Large intestine (tissue), 3 donors: Measurements from ENCODE around the gene ASAP2. TPM values are rescaled to one million over a fixed set of nuclear protein-coding genes. Genes with fewer than 3 reads are reported as not detected.

ENCODE experiments used
- DNase-seq, 2 donors: peaks; one replicate each; pipeline versions ENCODE4 v3.0.0 to v3.0.0-alpha.2; 2013
- H3K27ac ChIP-seq: one replicate; pipeline ENCODE4 v1.5.1; 2013; ENCODE audit warnings: low read length
- H3K27me3 ChIP-seq: 2 replicates; pipeline ENCODE4 v1.6.1; 2013; ENCODE audit warnings: low read length; ENCODE audit not compliant: control insufficient read depth, insufficient read depth
- H3K36me3 ChIP-seq: 2 replicates; pipeline ENCODE4 v1.6.1; 2013; ENCODE audit warnings: low read length; ENCODE audit not compliant: control insufficient read depth, insufficient read depth
- H3K4me1 ChIP-seq: one replicate; pipeline ENCODE4 v1.6.1; 2013; ENCODE audit warnings: low read length; ENCODE audit not compliant: control insufficient read depth, insufficient read depth
- H3K4me3 ChIP-seq: one replicate; pipeline ENCODE4 v1.5.1; 2013; ENCODE audit warnings: low read length
- H3K9me3 ChIP-seq: one replicate; pipeline ENCODE4 v1.6.1; 2013; ENCODE audit warnings: mild to moderate bottlenecking, low read depth, low read length, moderate library complexity; ENCODE audit not compliant: control insufficient read depth
- WGBS: methylation state at CpG from one replicate; pipeline ENCODE4 v1.1.5; 2013; ENCODE audit warnings: low lambda C conversion rate; ENCODE audit not compliant: insufficient coverage; 5-methylcytosine and 5-hydroxymethylcytosine counted together
- polyA plus RNA-seq: library from polyadenylated mRNA; unstranded; fragments of 120-200 nt; gene quantifications from one replicate; pipeline ENCODE4 v1.2.1, GENCODE V29; 2013

ASAP2 gene
- polyA plus RNA-seq, 1 donor: 20.0 TPM

- Histone ChIP-seq H3K27ac (no peak overlapping the region), H3K4me1 (peaks cover 11% of the 10 kb centered on the region), H3K27me3 (no peaks in the 10 kb centered on the region), H3K36me3 (no peaks in the 10 kb centered on the region), H3K4me3 (no peak overlapping the region), H3K9me3 (no peaks in the 10 kb centered on the region)
- 60% methylated on average over 1 of the region's 2 CpGs for WGBS
- DNase-seq: no peak
Measured at GRCh38 chr2:9187620-9188214, 18.9 kb upstream of the ASAP2 start.

DNA sequence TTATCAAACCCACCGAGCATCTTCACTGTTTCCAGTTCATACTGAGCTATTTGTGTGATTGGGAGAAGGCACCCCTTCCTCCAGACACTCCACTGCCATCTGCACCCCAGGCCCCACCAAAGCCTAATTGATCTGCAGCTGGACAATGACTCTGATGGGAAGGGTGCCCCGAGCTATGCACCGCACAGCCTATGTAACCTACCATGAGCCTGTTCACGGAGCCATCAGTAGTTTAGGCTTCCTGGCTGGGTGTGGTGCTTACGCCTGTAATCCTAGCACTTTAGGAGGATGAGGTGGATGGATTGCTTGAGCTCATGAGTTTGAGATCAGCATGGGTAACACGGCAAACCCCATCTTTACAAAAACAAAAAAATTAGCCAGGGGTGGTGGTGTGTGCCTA, 17.8 kb upstream of the ASAP2 start:
- WGBS: no CpG with 5 or more reads among the region's 6 CpGs
- no peaks in the 10 kb centered on the region for H3K27me3 ChIP-seq
- H3K4me3 ChIP-seq: no peak overlapping the region
- H3K4me1 ChIP-seq: peaks cover 9% of the 10 kb centered on the region
- H3K27ac ChIP-seq: no peak overlapping the region
- no peaks in the 10 kb centered on the region for H3K9me3 ChIP-seq
- DNase-seq: no peak
- H3K36me3 ChIP-seq: no peaks in the 10 kb centered on the region

- Histone ChIP-seq H3K27ac (no peak overlapping the region), H3K36me3 (no peaks in the 10 kb centered on the region), H3K9me3 (no peaks in the 10 kb centered on the region), H3K4me1 (no peaks in the 10 kb centered on the region), H3K4me3 (no peak overlapping the region), H3K27me3 (no peaks in the 10 kb centered on the region)
- DNase-seq: no peak
- WGBS: no CpG with 5 or more reads among the region's 3 CpGs
Measured at GRCh38 chr2:9189901-9190300, 16.7 kb upstream of the ASAP2 start.

GRCh38 chr2:9191041-9191481, 15.6 kb upstream of the ASAP2 start:
- Histone ChIP-seq H3K27me3 (no peaks in the 10 kb centered on the region), H3K9me3 (no peaks in the 10 kb centered on the region), H3K4me1 (no peaks in the 10 kb centered on the region), H3K4me3 (no peak overlapping the region), H3K36me3 (no peaks in the 10 kb centered on the region), H3K27ac (no peak overlapping the region)
- no peak for DNase-seq
- WGBS: no CpG with 5 or more reads among the region's 9 CpGs

DNA sequence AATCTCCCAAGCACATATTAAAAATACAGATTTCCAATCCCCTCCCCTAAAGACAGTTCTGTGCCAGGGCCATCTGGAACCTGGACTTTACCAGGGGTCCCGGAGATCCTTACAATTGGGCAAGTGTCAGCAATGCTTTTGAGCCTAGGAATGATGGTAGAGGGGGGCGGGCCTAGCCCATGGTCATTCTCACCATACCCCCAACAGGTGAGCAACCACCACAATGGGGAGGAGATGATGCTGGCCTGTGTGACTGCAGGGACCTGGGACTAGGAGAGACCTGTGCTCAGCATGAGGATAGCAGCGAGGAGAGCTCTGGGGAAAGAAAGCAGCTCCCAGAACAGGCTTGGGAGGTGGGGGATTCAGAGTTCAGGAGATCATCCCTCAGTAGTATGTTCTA, 13.9 kb upstream of the ASAP2 start:
- Histone ChIP-seq H3K27ac (no peak overlapping the region), H3K9me3 (no peaks in the 10 kb centered on the region), H3K4me3 (no peak overlapping the region), H3K27me3 (no peaks in the 10 kb centered on the region), H3K4me1 (no peaks in the 10 kb centered on the region), H3K36me3 (no peaks in the 10 kb centered on the region)
- DNase-seq: no peak
- no CpG with 5 or more reads among the region's 3 CpGs for WGBS

DNA sequence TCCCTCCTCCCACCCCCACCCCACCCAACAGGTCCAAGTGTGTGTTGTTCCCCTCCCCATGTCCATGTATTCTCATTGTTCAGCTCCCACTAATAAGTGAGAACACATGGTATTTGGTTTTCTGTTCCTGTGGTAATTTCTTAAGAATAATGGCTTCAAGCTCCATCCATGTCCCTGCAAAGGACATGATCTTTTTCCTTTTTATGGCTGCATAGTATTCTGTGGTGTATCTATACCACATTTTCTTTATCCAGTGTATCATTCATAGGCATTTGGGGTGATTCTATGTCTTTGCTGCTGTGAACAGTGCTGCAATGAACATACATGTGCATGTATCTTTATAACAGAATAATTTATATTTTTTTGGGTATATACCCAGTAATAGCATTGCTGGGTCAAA, 12.3 kb upstream of the ASAP2 start:
- H3K4me3 ChIP-seq: no peak overlapping the region
- no peaks in the 10 kb centered on the region for H3K27me3 ChIP-seq
- no peaks in the 10 kb centered on the region for H3K4me1 ChIP-seq
- no peak overlapping the region for H3K27ac ChIP-seq
- H3K36me3 ChIP-seq: no peaks in the 10 kb centered on the region
- DNase-seq: no peak
- no peaks in the 10 kb centered on the region for H3K9me3 ChIP-seq

DNA sequence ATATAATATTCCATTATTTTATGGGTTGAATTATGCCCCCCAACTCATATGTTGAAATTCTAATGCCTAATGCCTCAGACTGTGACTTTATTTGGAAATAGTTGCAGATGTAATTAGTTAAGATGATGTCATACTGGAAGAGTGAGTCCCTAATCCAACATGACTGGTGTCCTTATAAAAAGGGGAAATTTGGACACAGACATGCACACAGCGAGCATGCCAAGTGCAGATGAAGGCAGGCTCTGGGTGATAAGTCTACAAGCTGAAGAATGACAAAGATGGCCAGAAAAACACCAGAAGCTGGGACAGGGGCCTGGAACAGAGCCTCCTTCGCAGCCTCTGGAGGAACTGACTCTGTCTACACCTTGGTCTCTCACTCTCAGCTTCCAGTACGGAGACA, 10.0 kb upstream of the ASAP2 start:
- Histone ChIP-seq H3K9me3 (no peaks in the 10 kb centered on the region), H3K27ac (no peak overlapping the region), H3K4me3 (no peak overlapping the region), H3K4me1 (no peaks in the 10 kb centered on the region), H3K27me3 (no peaks in the 10 kb centered on the region), H3K36me3 (no peaks in the 10 kb centered on the region)
- no peak for DNase-seq
- no CpG with 5 or more reads among the region's 3 CpGs for WGBS

- H3K27me3 ChIP-seq: no peaks in the 10 kb centered on the region
- 92% methylated on average over 4 of the region's 5 CpGs for WGBS
- no peaks in the 10 kb centered on the region for H3K4me1 ChIP-seq
- H3K4me3 ChIP-seq: no peak overlapping the region
- no peak overlapping the region for H3K27ac ChIP-seq
- no peaks in the 10 kb centered on the region for H3K9me3 ChIP-seq
- no peaks in the 10 kb centered on the region for H3K36me3 ChIP-seq
- no peak for DNase-seq
Measured at GRCh38 chr2:9197916-9198315, 8.7 kb upstream of the ASAP2 start.

DNA sequence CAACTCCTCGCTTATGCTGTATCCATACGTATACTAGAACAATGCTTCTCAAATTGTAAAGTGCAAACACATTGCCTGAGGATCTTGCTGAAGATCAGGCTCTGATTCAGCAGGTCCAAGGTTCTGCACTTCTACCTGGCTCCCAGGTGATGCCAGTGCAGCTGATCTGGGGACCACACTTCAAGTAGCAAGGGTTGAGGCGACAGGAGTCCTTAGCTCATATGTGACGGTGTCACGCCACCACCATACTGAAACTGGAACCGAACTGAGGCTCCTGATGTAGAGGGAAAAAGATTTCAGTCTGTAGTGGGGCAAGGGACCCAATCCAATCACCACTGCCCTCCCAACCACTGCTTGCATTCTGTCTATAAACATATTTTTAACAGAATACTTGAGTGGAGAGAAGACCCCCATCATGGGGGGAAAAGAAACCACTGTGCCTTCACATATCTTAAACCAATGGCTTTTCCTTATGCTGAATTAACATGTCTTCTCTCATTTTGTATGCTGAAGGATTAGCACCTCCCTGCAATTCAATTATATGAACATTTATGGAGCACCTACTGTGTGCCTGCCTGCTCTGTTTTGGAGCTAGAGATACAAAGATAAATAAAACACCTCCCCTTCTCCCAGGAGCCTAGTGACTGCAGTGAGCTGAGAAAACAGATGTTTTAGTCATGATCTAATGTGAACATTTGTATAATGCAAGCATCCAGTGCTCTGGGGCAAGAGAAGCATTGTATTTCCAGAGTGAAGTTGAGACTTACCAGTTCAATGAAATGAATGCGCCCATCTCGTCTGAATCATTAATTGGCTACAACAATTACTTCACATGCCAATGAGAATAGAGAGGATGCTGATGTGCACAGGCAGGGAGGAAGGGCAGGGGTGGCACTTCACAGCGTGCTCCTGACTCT, 6.6 kb upstream of the ASAP2 start:
- Histone ChIP-seq H3K4me3 (no peak overlapping the region), H3K27me3 (no peaks in the 10 kb centered on the region), H3K9me3 (no peaks in the 10 kb centered on the region), H3K36me3 (no peaks in the 10 kb centered on the region), H3K4me1 (no peaks in the 10 kb centered on the region), H3K27ac (no peak overlapping the region)
- no peak for DNase-seq
- WGBS: no CpG with 5 or more reads among the region's 9 CpGs

- H3K27ac ChIP-seq: no peak overlapping the region
- H3K9me3 ChIP-seq: no peaks in the 10 kb centered on the region
- no peak overlapping the region for H3K4me3 ChIP-seq
- H3K27me3 ChIP-seq: no peaks in the 10 kb centered on the region
- no peaks in the 10 kb centered on the region for H3K36me3 ChIP-seq
- no peak for DNase-seq
- WGBS: no CpG with 5 or more reads among the region's 4 CpGs
- no peaks in the 10 kb centered on the region for H3K4me1 ChIP-seq
Measured at GRCh38 chr2:9200633-9201015, 6.0 kb upstream of the ASAP2 start.
